ENCODE results near the gene GNAQ.

DNA sequence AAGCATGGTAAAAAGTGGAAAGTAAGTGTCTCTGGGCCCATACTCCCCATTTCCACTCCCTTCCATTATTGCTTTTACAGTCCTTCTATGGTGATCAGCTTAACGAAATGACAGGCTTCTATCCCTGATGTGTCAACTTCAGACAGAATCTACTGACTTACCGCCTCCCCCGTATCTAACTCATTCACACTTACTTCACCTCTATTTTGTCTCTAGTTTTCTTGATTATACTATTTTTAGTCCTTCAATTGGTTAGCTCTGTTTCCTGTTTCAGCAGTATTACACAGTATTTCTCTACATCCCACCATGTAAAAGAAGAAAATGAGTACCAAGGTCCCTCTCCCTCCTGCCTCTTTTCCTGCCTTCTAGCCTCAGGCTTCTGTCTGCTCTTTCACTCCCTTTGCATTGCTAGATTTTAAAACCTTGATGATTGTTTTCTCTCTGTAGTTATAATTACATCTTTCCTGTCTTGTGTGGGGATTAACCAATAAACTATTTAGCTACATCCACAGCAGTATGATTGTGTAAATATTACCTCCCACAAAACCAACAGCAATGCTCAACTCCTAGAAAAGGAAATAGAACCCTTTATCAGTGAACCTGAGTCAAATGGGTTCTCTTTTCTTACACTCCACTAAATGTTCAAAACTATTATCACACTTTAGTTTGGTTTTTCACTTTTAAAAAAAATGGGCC lies 53.4 kb downstream of the GNAQ start:
- TF ChIP-seq CTCF (IDR thresholded peaks at IDR 0.05; ENCODE audit: low read depth, low read length) (no peak), MYC (IDR thresholded peaks at IDR 0.05; ENCODE audit: low read depth, low read length) (no peak)
